H1 (cell line): Measurements from ENCODE around the gene BCL2L11.

ENCODE experiments used
- ATF3 ChIP-seq: IDR thresholded peaks from 2 replicates; pipeline ENCODE4 v1.6.1; 2011; ENCODE audit warnings: low read depth, mild to moderate bottlenecking, low read length; ENCODE audit not compliant: insufficient read depth
- CHD1 ChIP-seq: IDR thresholded peaks from 2 replicates; pipeline ENCODE4 v1.6.1; 2012; ENCODE audit warnings: low read depth, low read length, improper control_type of control experiment
- EZH2 ChIP-seq: fragments of 200-600 bp; sonication (generic); IDR thresholded peaks from 2 replicates; pipeline ENCODE4 v1.7.1; 2012; ENCODE audit warnings: low read depth, mild to moderate bottlenecking, moderate library complexity, low read length, inconsistent platforms; ENCODE audit not compliant: severe bottlenecking
- JUND ChIP-seq: IDR thresholded peaks from 2 replicates; pipeline ENCODE4 v1.6.1; 2011; ENCODE audit warnings: mild to moderate bottlenecking, improper control_type of control experiment, low read length
- POLR2A ChIP-seq, 2 experiments: IDR thresholded peaks; 1 replicate in 1 of 2; 2 replicates in 1 of 2; pipeline ENCODE4 v1.6.1; 2011; ENCODE audit warnings: low read depth in 2 of 2, low read length in 2 of 2, mild to moderate bottlenecking in 2 of 2; ENCODE audit errors: control extremely low read depth in 1 of 2
- SRF ChIP-seq: IDR thresholded peaks from 2 replicates; pipeline ENCODE4 v1.6.1; 2011; ENCODE audit warnings: mild to moderate bottlenecking, low read depth, low read length, moderate library complexity
- ZNF274 ChIP-seq: IDR thresholded peaks from 2 replicates; pipeline ENCODE4 v1.7.0; 2012; ENCODE audit warnings: low read length, borderline replicate concordance; ENCODE audit errors: extremely low read depth
- TF ChIP-seq, protein P1 (sequence below), 3 experiments: IDR thresholded peaks; 1 replicate in 2 of 3; 2 replicates in 1 of 3; pipeline versions ENCODE4 v1.5.1 to v1.6.1; 2011; ENCODE audit warnings: low read length in 3 of 3, mild to moderate bottlenecking in 3 of 3, inconsistent platforms in 2 of 3, low read depth in 1 of 3, moderate library complexity in 1 of 3; ENCODE audit not compliant: insufficient read depth in 1 of 3; ENCODE audit errors: control extremely low read depth in 1 of 3

DNA sequence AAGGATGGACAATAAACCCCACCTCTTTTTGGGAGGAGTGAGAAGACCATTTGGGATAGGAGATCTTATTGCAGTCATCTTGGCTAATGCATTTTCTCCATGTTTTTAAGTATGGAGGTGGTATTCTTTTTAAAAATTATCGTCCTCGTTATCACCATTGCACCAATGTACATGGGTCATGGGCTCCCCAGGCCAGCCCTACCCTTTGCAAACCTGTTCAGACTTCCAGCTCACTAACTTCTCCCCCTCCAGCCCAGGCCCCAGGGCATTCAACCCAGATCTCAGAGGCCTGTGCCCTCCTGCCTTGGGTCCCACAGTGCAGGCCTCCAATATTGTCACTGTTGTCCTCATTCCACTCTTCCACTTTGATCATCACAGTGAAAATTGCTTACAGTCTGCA is 68.4 kb downstream of the BCL2L11 start:
- TF ChIP-seq ATF3 (no peak), CHD1 (no peak), JUND (no peak), EZH2 (no peak), SRF (no peak), ZNF274 (no peak), POLR2A (IDR thresholded peaks at IDR 0.05; ENCODE audit: control extremely low read depth in 1 of 2, low read depth in 2 of 2, low read length in 2 of 2) (no peak)
- TF ChIP-seq, protein P1, sequence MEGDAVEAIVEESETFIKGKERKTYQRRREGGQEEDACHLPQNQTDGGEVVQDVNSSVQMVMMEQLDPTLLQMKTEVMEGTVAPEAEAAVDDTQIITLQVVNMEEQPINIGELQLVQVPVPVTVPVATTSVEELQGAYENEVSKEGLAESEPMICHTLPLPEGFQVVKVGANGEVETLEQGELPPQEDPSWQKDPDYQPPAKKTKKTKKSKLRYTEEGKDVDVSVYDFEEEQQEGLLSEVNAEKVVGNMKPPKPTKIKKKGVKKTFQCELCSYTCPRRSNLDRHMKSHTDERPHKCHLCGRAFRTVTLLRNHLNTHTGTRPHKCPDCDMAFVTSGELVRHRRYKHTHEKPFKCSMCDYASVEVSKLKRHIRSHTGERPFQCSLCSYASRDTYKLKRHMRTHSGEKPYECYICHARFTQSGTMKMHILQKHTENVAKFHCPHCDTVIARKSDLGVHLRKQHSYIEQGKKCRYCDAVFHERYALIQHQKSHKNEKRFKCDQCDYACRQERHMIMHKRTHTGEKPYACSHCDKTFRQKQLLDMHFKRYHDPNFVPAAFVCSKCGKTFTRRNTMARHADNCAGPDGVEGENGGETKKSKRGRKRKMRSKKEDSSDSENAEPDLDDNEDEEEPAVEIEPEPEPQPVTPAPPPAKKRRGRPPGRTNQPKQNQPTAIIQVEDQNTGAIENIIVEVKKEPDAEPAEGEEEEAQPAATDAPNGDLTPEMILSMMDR (IDR thresholded peaks at IDR 0.05; ENCODE audit: control extremely low read depth in 1 of 3, insufficient read depth in 1 of 3, low read depth in 1 of 3, low read length in 3 of 3), result no peak
